GM12892 (cell line): ENCODE results near the gene MAP7D1.
A peak's percentile ranks its signal among the peaks of the same experiment; 100 is the strongest.
"Not testable (repeated sequence)": the region's sequence is repeated elsewhere in the genome, so short reads cannot be mapped to it uniquely, and the experiment has no call there.

Experiments
- DNase-seq: peaks from one replicate; pipeline ENCODE4 v3.0.0; 2011; ENCODE audit not compliant: insufficient read length
- FAIRE-seq: peaks from 2 replicates; lab custom pipeline; 2011; peaks lifted over from hg19 to GRCh38; lab: Jason Lieb, UNC
- POLR2A ChIP-seq: IDR thresholded peaks from 2 replicates; pipeline ENCODE4 v1.6.1; 2011; ENCODE audit warnings: low read depth, low read length, control low read depth
- POLR2AphosphoS5 ChIP-seq: IDR thresholded peaks from 2 replicates; pipeline ENCODE4 v1.6.1; 2011; ENCODE audit warnings: low read depth, low read length, control low read depth
- TAF1 ChIP-seq: IDR thresholded peaks from 2 replicates; pipeline ENCODE4 v1.6.1; 2011; ENCODE audit warnings: low read depth, mild to moderate bottlenecking, control low read depth, low read length, borderline replicate concordance

Gene MAP7D1

GRCh38 chr1:36222481-36223380, 66.8 kb downstream of the MAP7D1 start:
- DNase-seq (no peak), FAIRE-seq (no peak)
- no peak for TF ChIP-seq POLR2AphosphoS5
- no peak for TF ChIP-seq TAF1
- TF ChIP-seq POLR2A, result no peak

GRCh38 chr1:36223381-36223995, 67.5 kb downstream of the MAP7D1 start:
- FAIRE-seq, result peak; percentile 65
- TF ChIP-seq POLR2A, result no peak
- TF ChIP-seq TAF1, result no peak
- no peak for TF ChIP-seq POLR2AphosphoS5
- DNase-seq, result peak; percentile 39

- peak; percentile 95 for TF ChIP-seq POLR2AphosphoS5
- TF ChIP-seq POLR2A, result peak; percentile 87
- peak; percentile 62; the same call in 1 of the 2 replicates for TF ChIP-seq TAF1
- FAIRE-seq (peak; percentile 99), DNase-seq (peak; percentile 87)
These were observed 68.1 kb downstream of the MAP7D1 start, which contains the start of gene THRAP3 for GRCh38 chr1:36223996-36224536. Gene THRAP3 (plus strand): TSS chr1:36224443. CDS start chr1:36282564, 58,121 bp downstream.

- TF ChIP-seq POLR2A, result peak; percentile 42; the same call in 1 of the 2 replicates
- TF ChIP-seq TAF1, result no peak
- peak; percentile 53; the same call in 1 of the 2 replicates for TF ChIP-seq POLR2AphosphoS5
- FAIRE-seq, result peak; percentile 40
- DNase-seq, result peak; percentile 79
These were observed 68.8 kb downstream of the MAP7D1 start for GRCh38 chr1:36224537-36225282.

GRCh38 chr1:36225283-36225899, 69.4 kb downstream of the MAP7D1 start:
- FAIRE-seq, result no peak
- TF ChIP-seq TAF1 (no peak), POLR2AphosphoS5 (no peak), POLR2A (no peak)
- no peak for DNase-seq

- DNase-seq, FAIRE-seq: not testable (repeated sequence)
These were observed 74.3 kb downstream of the MAP7D1 start for GRCh38 chr1:36230279-36230678.
